ENCODE data around the gene ZNF670. TPM values are rescaled to one million over a fixed set of nuclear protein-coding genes. Genes with fewer than 3 reads are reported as not detected.
A peak's percentile ranks its signal among the peaks of the same experiment; 100 is the strongest.

ZNF670 gene
- total and polyA plus RNA-seq, 2 experiments from 2014 or later, result 1.4 to 2.8 TPM

- no peak overlapping the region for H2AFZ ChIP-seq
- 67 to 70% methylated on average over 5 of the region's 5 CpGs for WGBS, 2 experiments (ENCODE audit: low coverage in 1 of 2, low lambda C conversion rate in 2 of 2, missing lambda C conversion rate in 2 of 2)
- H3K27me3 ChIP-seq (replicated peaks; ENCODE audit: insufficient read depth), result no peaks in the 10 kb centered on the region
- H3K9ac ChIP-seq, result no peak overlapping the region
- TF ChIP-seq EZH2 (IDR thresholded peaks at IDR 0.05; ENCODE audit: insufficient read depth, poor library complexity, severe bottlenecking) (no peak), EZH2phosphoT487 (IDR thresholded peaks at IDR 0.05; ENCODE audit: insufficient read depth, low read depth) (no peak)
- no peaks in the 10 kb centered on the region for H3K9me2 ChIP-seq (ENCODE audit: insufficient read depth)
- in situ Hi-C loops (cut with MboI), result no loop called here
- no peak overlapping the region for H3K4me2 ChIP-seq (ENCODE audit: unreplicated experiment)
- H3K4me3 ChIP-seq, result no peak overlapping the region
- H3K9me3 ChIP-seq (ENCODE audit: low read depth), result no peaks in the 10 kb centered on the region
- H3F3A ChIP-seq (ENCODE audit: insufficient read depth), result 0 out of 2 replicates have a peak, but pooled peaks cover 6% of the 10 kb centered on the region
- no peak overlapping the region for H3K27ac ChIP-seq
- H3K4me1 ChIP-seq (ENCODE audit: insufficient read depth), result no peaks in the 10 kb centered on the region
- no peaks in the 10 kb centered on the region for H3K36me3 ChIP-seq (ENCODE audit: low read depth)
- H3K79me2 ChIP-seq (ENCODE audit: insufficient read depth), result no peaks in the 10 kb centered on the region
- DNase-seq, result peak; percentile 38
- H4K20me1 ChIP-seq (ENCODE audit: insufficient read depth), result no peaks in the 10 kb centered on the region
Measured at GRCh38 chr1:247113094-247113497, 34.5 kb upstream of the ZNF670 start.

GRCh38 chr1:247112479-247112781, 33.8 kb upstream of the ZNF670 start:
- Histone ChIP-seq H3K4me2 (ENCODE audit: unreplicated experiment) (no peak overlapping the region), H2AFZ (peak overlapping the region; percentile 94), H3K9ac (no peak overlapping the region), H3K27me3 (replicated peaks; ENCODE audit: insufficient read depth) (no peaks in the 10 kb centered on the region), H4K20me1 (ENCODE audit: insufficient read depth) (no peaks in the 10 kb centered on the region), H3K9me3 (ENCODE audit: low read depth) (no peaks in the 10 kb centered on the region), H3K36me3 (ENCODE audit: low read depth) (no peaks in the 10 kb centered on the region), H3K9me2 (ENCODE audit: insufficient read depth) (no peaks in the 10 kb centered on the region), H3K4me1 (ENCODE audit: insufficient read depth) (no peaks in the 10 kb centered on the region), H3K4me3 (no peak overlapping the region), H3K27ac (no peak overlapping the region), H3K79me2 (ENCODE audit: insufficient read depth) (no peaks in the 10 kb centered on the region), H3F3A (ENCODE audit: insufficient read depth) (0 out of 2 replicates have a peak, but pooled peaks cover 6% of the 10 kb centered on the region)
- WGBS, 2 experiments (ENCODE audit: low coverage in 1 of 2, low lambda C conversion rate in 2 of 2, missing lambda C conversion rate in 2 of 2), result 75 to 76% methylated on average over 9 of the region's 9 CpGs
- TF ChIP-seq EZH2phosphoT487 (IDR thresholded peaks at IDR 0.05; ENCODE audit: insufficient read depth, low read depth) (no peak), EZH2 (IDR thresholded peaks at IDR 0.05; ENCODE audit: insufficient read depth, poor library complexity, severe bottlenecking) (no peak)
- DNase-seq, result no peak
- in situ Hi-C loops (cut with MboI), result no loop called here

- Histone ChIP-seq H3K36me3 (ENCODE audit: low read depth) (no peaks in the 10 kb centered on the region), H3K9ac (peak overlapping the region; percentile 78), H3K27me3 (replicated peaks; ENCODE audit: insufficient read depth) (no peaks in the 10 kb centered on the region), H2AFZ (peak overlapping the region; percentile 94), H3K4me2 (ENCODE audit: unreplicated experiment) (peak overlapping the region; percentile 88), H3K9me2 (ENCODE audit: insufficient read depth) (no peaks in the 10 kb centered on the region), H3K4me3 (peak overlapping the region; percentile 78), H3F3A (ENCODE audit: insufficient read depth) (0 out of 2 replicates have a peak, but pooled peaks cover 6% of the 10 kb centered on the region), H4K20me1 (ENCODE audit: insufficient read depth) (no peaks in the 10 kb centered on the region), H3K9me3 (ENCODE audit: low read depth) (no peaks in the 10 kb centered on the region), H3K27ac (no peak overlapping the region), H3K4me1 (ENCODE audit: insufficient read depth) (no peaks in the 10 kb centered on the region), H3K79me2 (ENCODE audit: insufficient read depth) (no peaks in the 10 kb centered on the region)
- 8 to 11% methylated on average over 44 to 73 of the region's 78 CpGs for WGBS, 2 experiments (ENCODE audit: low coverage in 1 of 2, low lambda C conversion rate in 2 of 2, missing lambda C conversion rate in 2 of 2)
- in situ Hi-C loops (cut with MboI), result no loop called here
- DNase-seq, result peak; percentile 77
- TF ChIP-seq EZH2 (IDR thresholded peaks at IDR 0.05; ENCODE audit: insufficient read depth, poor library complexity, severe bottlenecking) (no peak), EZH2phosphoT487 (IDR thresholded peaks at IDR 0.05; ENCODE audit: insufficient read depth, low read depth) (no peak)
Measured at GRCh38 chr1:247111700-247112478, 33.3 kb upstream of the ZNF670 start.

GRCh38 chr1:247111259-247111699, 32.7 kb upstream of the ZNF670 start:
- H3K4me1 ChIP-seq (ENCODE audit: insufficient read depth), result no peaks in the 10 kb centered on the region
- H4K20me1 ChIP-seq (ENCODE audit: insufficient read depth), result no peaks in the 10 kb centered on the region
- no peaks in the 10 kb centered on the region for H3K9me3 ChIP-seq (ENCODE audit: low read depth)
- H3K79me2 ChIP-seq (ENCODE audit: insufficient read depth), result no peaks in the 10 kb centered on the region
- peak overlapping the region; percentile 78 for H3K9ac ChIP-seq
- H3K36me3 ChIP-seq (ENCODE audit: low read depth), result no peaks in the 10 kb centered on the region
- in situ Hi-C loops (cut with MboI), result no loop called here
- no peaks in the 10 kb centered on the region for H3K27me3 ChIP-seq (replicated peaks; ENCODE audit: insufficient read depth)
- WGBS, 2 experiments (ENCODE audit: low coverage in 1 of 2, low lambda C conversion rate in 2 of 2, missing lambda C conversion rate in 2 of 2), result 0 to 1% methylated on average over 23 to 27 of the region's 62 CpGs
- no peaks in the 10 kb centered on the region for H3K9me2 ChIP-seq (ENCODE audit: insufficient read depth)
- DNase-seq, result peak; percentile 50
- peak overlapping the region; percentile 94 for H2AFZ ChIP-seq
- no peak overlapping the region for H3K27ac ChIP-seq
- peak overlapping the region; percentile 88 for H3K4me2 ChIP-seq (ENCODE audit: unreplicated experiment)
- peak overlapping the region; percentile 78 for H3K4me3 ChIP-seq
- 0 out of 2 replicates have a peak, but pooled peaks cover 6% of the 10 kb centered on the region for H3F3A ChIP-seq (ENCODE audit: insufficient read depth)
- no peak for TF ChIP-seq EZH2phosphoT487 (IDR thresholded peaks at IDR 0.05; ENCODE audit: insufficient read depth, low read depth)
- no peak for TF ChIP-seq EZH2 (IDR thresholded peaks at IDR 0.05; ENCODE audit: insufficient read depth, poor library complexity, severe bottlenecking)

All from GM23248 (cell line).